ENCODE results near the gene RUVBL2. TPM values are rescaled to one million over a fixed set of nuclear protein-coding genes. Genes with fewer than 3 reads are reported as not detected.

The RUVBL2 gene
- total RNA-seq, 1 experiment from 2014 or later = 270 TPM

- peak within 1 kb of the TSS; percentile 81 for H3K4me2 ChIP-seq (ENCODE audit: low read length)
- no peak for DNase-seq (ENCODE audit: low read depth, low spot score)
- BruUV-seq (replicated peaks) = no TSS peak
- H3K9me2 ChIP-seq (ENCODE audit: insufficient read depth) = no peaks in the 10 kb centered on the region
- ATAC-seq = peak; percentile 72
- no peaks in the 10 kb centered on the region for H3K9me3 ChIP-seq (ENCODE audit: control insufficient read depth in 1 of 2, insufficient read depth in 1 of 2, low read depth in 1 of 2, low read length in 2 of 2)
- RAD21 ChIA-PET (ENCODE audit: low non-redundant PET in 1 of 2, low total read pairs in 2 of 2, uncharacterized antibody in 2 of 2, unreplicated experiment in 2 of 2) = no interaction called here
- peak within 1 kb of the TSS; percentile 81 for H3K27ac ChIP-seq (ENCODE audit: low read depth, low read length)
- H3K4me3 ChIP-seq (replicated peaks in 1 of 2; ENCODE audit: low read depth in 1 of 2, low read length in 2 of 2) = peak within 1 kb of the TSS; percentile 65 to 67
- H3K27me3 ChIP-seq (ENCODE audit: insufficient read depth, low read length) = no peaks in the 10 kb centered on the region
- no peak within 1 kb of the TSS for H2AFZ ChIP-seq (ENCODE audit: low read depth, low read length, poor library complexity, severe bottlenecking)
- POLR2A ChIA-PET = interaction anchor here (1.2 to 1.7 kb wide), 4 partner anchors 13 to 412 kb away, joined by 3 to 4 read pairs (median 4); partner anchors contain the start of genes CA11, GYS1 and RUVBL2
- H3K4me1 ChIP-seq (ENCODE audit: control insufficient read depth in 1 of 2, insufficient read depth in 2 of 2, low read length in 2 of 2) = peaks cover 18 to 62% of the 10 kb centered on the region in 2 experiments
- intact Hi-C loops (cut with micrococcal nuclease) = no loop called here
- H3K36me3 ChIP-seq (ENCODE audit: control insufficient read depth in 1 of 2, insufficient read depth in 2 of 2, low read length in 2 of 2) = no peaks in the 10 kb centered on the region
- H4K20me1 ChIP-seq (ENCODE audit: insufficient read depth) = no peaks in the 10 kb centered on the region
- H3K79me2 ChIP-seq (ENCODE audit: insufficient read depth, low read length) = no peaks in the 10 kb centered on the region; the same call in 1 of the 2 replicates
- H3K9ac ChIP-seq (ENCODE audit: low read length) = peak within 1 kb of the TSS; percentile 73
- CTCF ChIA-PET = interaction anchor here (0.8 to 4.1 kb wide), 7 partner anchors 16 to 65 kb away, joined by 3 to 20 read pairs (median 3); partner anchors contain the start of genes CGB2, GYS1 and RUVBL2
- no peak for TF ChIP-seq EZH2 (IDR thresholded peaks at IDR 0.05)
- peak; percentile 63; the same call in 1 of the 2 replicates for TF ChIP-seq POLR2AphosphoS5 (IDR thresholded peaks at IDR 0.05; ENCODE audit: low read depth, low read length)
These were observed 64.0 kb downstream of the RUVBL2 start, which contains the start of gene CGB7 for GRCh38 chr19:49057636-49058234. CGB7 (minus strand) TSS chr19:49057749; CDS start chr19:49055375, 2,374 bp downstream.

- Histone ChIP-seq H4K20me1 (ENCODE audit: insufficient read depth) (no peaks in the 10 kb centered on the region), H2AFZ (ENCODE audit: low read depth, low read length, poor library complexity, severe bottlenecking) (no peak overlapping the region), H3K36me3 (ENCODE audit: control insufficient read depth in 1 of 2, insufficient read depth in 2 of 2, low read length in 2 of 2) (no peaks in the 10 kb centered on the region), H3K4me3 (replicated peaks in 1 of 2; ENCODE audit: low read depth in 1 of 2, low read length in 2 of 2) (no peak overlapping the region), H3K79me2 (ENCODE audit: insufficient read depth, low read length) (no peaks in the 10 kb centered on the region; the same call in 1 of the 2 replicates), H3K9me2 (ENCODE audit: insufficient read depth) (no peaks in the 10 kb centered on the region), H3K4me2 (ENCODE audit: low read length) (peak overlapping the region; percentile 81), H3K27ac (ENCODE audit: low read depth, low read length) (no peak overlapping the region; the same call in 1 of the 2 replicates), H3K27me3 (ENCODE audit: insufficient read depth, low read length) (no peaks in the 10 kb centered on the region), H3K9me3 (ENCODE audit: control insufficient read depth in 1 of 2, insufficient read depth in 1 of 2, low read depth in 1 of 2, low read length in 2 of 2) (no peaks in the 10 kb centered on the region), H3K9ac (ENCODE audit: low read length) (no peak overlapping the region), H3K4me1 (ENCODE audit: control insufficient read depth in 1 of 2, insufficient read depth in 2 of 2, low read length in 2 of 2) (peaks cover 24 to 70% of the 10 kb centered on the region in 2 experiments)
- POLR2A ChIA-PET = interaction anchor here (1.3 kb wide), 1 partner anchor 413 kb away, joined by 3 read pairs; the partner anchor contains the start of gene CA11
- intact Hi-C loops (cut with micrococcal nuclease) = no loop called here
- DNase-seq (ENCODE audit: low read depth, low spot score) (no peak), ATAC-seq (peak; percentile 17; the same call in 1 of the 2 replicates)
- CTCF ChIA-PET = interaction anchor here (4.1 kb wide), 1 partner anchor 66 kb away, joined by 20 read pairs; the partner anchor contains the start of genes GYS1 and RUVBL2
- RAD21 ChIA-PET (ENCODE audit: low non-redundant PET in 1 of 2, low total read pairs in 2 of 2, uncharacterized antibody in 2 of 2, unreplicated experiment in 2 of 2) = no interaction called here
- TF ChIP-seq FOSL1 (IDR thresholded peaks at IDR 0.05; ENCODE audit: low read depth) (no peak), SIN3A (IDR thresholded peaks at IDR 0.05; ENCODE audit: low read depth) (no peak)
- BruUV-seq (replicated peaks) = no TSS peak
These were observed 64.9 kb downstream of the RUVBL2 start for GRCh38 chr19:49058562-49058961.
